Measurements from ENCODE around the gene SCRN3.
"Not testable (repeated sequence)": the region's sequence is repeated elsewhere in the genome, so short reads cannot be mapped to it uniquely, and the experiment has no call there.

SCRN3 gene

DNA sequence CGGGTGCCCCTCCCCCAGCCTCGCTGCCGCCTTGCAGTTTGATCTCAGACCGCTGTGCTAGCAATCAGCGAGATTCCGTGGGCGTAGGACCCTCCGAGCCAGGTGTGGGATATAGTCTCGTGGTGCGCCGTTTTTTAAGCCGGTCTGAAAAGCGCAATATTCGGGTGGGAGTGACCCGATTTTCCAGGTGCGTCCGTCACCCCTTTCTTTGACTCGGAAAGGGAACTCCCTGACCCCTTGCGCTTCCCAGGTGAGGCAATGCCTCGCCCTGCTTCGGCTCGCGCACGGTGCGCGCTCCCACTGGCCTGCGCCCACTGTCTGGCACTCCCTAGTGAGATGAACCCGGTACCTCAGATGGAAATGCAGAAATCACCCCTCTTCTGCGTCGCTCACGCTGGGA, 14.5 kb downstream of the SCRN3 start:
- DNase-seq = not testable (repeated sequence)

DNA sequence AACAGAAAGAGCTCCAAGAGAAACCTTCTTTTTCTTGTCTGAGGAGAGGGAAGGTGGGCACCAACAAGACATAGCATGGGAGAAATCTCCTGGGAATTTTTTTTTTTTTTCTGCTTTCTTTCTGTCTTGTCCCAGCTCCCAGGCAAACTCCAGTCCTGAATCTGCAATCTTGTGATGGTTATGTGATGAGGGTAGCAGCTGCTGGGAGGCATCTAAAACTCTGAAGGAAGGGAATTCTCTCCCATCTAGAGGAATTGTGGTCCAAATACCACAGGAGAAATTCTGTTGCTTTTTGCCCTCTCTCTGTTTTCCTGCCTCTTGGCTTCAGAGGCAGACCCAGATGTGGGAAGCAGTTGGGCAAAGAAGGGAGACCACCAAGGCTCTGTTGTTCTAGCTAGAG, 16.7 kb downstream of the SCRN3 start:
- no peak for DNase-seq

DNA sequence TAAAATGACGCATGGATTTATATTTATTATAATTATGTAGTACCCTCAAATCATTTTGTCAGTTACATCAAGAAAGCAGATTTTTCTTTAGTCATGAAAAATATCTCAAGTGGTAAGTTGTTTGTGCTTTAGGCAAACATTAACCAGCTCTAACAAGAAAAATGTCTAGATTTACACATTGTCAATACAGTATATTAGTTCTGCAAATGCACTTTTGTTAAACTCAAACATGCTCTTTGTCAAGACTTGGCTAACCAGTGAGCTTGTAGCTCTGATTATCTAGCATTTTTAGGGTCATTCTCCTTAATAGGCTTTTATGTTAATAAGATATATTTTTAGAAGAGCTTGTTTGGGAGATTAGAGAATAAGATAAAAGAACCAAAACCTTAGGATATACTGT, 32.7 kb downstream of the SCRN3 start:
- DNase-seq = no peak

DNA sequence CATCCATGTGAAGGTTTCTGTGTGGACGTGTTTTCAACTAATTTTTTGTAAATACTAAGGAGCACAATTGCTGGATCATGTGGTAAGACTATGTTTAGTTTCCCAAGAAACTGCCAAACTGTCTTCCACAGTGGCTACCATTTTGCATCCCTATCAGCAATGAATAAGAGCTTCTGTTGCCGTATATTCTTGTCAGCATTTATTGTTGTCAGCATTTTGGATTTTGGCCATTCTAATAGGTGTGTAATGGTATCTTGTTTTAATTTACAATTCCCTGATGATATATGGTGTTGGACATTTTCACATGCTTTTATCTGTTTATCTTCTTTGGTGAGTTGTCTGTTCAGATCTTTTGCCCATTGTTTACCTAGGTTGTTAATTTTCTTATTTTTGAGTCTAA, 34.5 kb downstream of the SCRN3 start:
- DNase-seq = no peak

DNA sequence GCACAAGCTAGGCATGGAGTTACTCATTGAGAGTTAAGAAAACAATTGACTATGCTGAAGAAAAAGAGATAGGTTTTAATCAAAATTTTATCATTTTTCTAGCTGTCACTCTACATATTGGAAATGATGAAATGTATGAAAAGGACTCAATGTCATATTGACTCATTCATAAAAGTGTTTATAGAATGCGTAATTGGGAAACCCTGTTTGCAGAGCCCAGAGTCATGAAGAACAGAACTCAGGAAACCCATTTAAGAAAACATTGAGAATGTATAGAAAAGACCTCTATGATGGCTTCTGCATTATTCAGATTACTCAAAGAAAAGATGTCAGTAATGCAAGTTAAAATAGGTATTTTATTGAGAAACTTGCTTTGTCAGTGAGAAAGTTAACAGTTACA, 36.4 kb downstream of the SCRN3 start:
- no peak for DNase-seq

DNA sequence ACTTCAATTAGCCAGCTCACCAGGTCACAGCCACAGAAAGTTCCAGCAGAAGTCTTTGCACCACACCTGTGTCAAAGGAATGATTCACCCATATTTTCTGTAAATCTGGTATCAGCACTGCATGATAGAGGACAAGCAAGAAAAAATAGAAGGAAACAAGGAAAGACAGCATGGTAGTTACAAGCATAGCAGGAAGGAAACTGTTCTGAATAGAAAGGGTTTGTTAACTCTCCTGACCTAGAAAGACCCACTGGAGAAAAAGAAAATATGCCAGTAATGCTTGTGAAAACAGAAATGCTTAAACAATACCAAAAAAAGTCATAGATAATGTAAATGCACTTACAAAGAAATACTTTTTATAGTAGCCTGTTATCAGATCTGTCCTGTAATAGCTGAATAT, 40.8 kb downstream of the SCRN3 start:
- DNase-seq = no peak

DNA sequence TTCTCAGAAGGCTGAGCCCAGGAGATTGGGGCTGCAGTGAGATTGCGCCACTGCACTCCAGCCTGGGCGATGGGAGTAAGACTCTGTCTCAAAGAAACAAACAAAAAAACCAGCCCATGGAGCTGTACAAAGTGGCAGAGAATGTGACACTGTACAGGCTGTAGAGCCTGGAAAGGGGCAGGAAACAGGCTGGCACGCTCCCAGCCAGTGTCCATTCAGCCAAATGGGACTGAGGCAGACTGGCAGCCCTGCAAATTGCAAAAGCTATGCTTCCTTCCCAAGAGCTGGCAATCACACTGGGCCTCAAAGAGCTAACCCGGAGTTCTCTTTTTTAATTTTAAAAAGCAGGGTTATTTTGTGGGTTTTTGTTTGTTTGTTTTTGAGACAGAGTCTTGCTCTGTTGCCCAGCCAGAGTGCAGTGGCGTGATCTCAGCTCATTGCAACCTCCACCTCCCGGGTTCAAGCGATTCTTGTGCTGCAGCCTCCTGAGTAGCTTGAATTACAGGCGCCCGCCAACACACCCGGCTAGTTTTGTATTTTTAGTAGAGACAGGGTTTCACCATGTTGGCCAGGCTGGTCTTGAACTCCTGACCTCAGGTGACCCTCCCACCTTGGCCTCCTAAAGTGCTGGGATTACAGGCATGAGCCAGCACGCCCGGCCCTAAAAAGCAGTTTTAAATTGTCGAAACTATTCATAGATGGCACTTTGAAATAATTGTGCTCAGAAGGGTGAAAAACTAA, 42.8 kb downstream of the SCRN3 start:
- DNase-seq = no peak

DNA sequence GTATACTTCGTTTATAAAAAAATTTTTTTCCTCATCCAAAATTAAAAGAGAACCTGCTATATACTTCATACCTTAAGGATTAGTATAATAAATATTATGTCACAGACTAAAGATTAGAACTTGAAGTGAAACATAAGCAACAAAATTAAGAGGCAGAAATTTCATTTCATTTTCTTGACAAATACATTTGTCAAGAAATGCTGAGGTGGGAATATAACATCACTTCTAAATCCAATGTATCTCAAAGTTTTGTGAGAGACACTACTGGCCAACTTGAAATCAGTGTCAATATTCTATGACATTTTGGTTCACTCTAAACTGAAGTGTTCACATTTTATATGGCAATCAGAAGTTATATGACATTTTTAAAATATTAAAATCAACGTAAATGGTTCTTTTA, 43.8 kb downstream of the SCRN3 start:
- DNase-seq = no peak

DNA sequence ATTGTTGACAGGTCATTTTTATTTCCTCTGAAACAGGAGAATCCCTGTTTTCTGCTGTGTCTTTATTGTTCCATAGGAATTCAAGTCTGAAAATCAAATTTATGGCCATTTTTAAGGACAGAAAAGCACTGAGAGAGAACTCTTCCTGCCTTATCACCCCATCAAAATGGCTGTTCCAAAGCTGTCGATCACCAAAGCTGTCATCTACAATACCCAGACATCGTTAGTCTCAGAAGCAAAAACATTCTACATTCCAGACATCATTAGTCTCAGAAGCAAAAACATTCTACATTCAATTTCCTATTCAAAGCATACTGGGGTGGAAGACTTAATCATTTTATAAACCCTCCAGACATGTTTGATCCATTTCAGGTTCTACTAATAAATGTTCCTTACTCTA, 44.4 kb downstream of the SCRN3 start:
- no peak for DNase-seq

DNA sequence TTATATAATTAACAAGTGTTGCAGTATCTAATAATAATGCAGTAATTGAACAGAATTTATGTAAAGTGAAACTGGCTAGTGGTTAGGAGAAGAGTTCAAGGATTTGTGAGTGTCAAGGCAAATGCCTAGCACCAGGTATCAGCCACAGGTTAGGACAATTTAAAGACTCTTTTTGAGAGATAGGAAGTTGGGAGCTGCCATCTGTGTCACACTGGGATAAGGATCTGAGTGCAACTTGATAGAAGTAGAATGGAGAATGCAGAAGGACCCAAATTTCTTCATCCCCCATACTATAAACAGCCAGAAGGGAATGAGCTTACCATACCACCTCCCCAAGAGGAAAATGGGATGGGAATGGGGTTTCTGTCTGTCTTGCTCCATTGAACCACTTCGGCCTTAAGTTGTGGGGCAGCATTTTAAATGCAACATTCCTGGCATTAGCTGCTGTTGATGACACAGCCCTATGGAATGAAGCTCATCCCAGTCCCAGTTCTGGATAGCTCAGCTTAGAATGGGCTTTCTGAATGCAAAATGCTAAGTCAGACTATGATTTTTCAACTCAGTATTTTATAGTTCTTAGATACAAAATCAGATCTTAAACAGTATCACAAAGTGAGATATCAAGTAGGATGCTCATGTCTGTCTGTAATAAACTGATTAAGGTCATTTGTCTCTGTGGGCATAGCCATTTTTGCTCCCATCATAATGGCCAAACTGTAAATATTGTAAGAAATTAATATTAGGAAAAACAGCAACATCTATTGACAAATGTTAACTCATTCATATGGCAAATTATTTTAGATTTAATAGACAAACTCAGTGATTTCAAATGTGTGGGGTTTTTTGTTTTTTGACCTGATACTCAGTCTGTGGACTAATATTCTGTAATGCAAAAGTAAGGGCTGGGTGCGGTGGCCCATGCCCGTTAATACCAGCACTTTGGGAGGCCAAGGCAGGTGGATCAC, 47.3 kb downstream of the SCRN3 start:
- no peak for DNase-seq

DNA sequence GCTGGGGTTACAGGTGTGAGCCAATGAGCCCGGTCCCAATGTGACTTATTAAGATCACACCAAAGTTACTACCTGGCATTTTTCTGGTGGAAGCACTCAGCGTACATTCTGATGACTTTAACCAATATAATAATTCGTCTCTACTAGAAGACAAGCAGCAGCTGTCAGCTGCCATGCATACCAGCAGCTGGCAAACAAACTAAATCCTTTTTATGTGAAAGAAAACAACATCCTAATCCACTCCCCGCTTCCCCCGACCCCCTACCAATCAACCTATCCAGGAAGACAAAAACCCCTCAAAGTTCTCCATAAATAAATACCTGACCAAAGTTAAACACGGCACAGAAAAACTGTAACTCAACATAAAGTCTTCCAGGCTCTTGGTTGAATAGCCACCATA, 49.2 kb downstream of the SCRN3 start:
- DNase-seq = peak in 1 of 2 experiments; percentile 24

DNA sequence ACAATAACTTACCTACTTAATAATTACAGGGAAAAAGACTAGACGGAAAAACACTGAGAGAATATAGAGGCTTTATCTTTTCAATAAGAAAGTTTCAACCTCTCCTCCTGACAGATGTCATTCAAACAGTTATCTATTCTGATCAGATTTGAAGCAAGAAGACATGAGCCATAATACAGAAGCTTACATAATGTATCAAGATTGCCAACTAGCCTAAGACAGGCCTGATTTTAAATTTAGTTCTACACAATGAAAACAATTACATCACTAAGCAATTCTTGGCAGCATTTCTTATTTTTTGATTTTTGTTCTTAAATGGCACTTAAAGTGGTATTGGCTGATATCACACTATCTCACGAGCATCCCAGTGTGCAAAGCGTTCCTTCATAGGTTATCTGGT, 49.7 kb downstream of the SCRN3 start:
- DNase-seq = no peak

DNA sequence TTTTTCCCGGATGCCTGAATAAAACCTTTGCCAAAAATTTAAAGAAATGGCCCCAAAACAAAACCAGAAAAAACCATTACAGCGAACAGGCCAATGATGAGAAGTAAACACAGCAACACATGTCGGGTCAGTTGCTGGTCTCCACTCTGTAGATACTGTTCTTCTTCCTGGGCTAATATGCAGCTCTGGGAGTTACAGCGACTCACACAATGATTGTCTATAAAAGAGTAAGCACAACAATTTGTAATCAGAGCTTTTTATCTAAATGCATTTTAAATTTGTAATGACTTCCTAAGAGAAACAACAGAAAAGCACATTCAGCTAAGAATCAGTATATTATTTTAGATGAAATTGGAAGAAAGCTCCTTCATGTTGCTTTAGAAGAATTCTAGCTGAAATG, 51.0 kb downstream of the SCRN3 start:
- DNase-seq = no peak

DNA sequence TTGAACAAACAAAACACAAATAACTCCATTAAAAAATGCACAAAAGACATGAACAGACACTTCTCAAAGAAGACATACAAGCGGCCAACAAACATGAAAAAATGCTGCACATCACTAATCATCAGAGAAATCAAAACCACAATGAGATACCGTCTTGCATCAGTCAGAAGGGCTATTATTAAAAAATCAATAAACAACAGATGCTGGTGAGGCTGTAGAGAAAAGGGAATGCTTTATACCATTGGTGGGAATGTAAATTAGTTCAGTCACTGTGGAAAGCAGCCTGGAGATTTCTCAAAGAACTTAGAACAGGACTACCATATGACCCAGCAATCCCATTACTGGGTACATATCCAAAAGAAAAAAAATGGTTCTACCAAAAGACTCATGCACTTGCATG, 53.5 kb downstream of the SCRN3 start:
- DNase-seq = peak in 1 of 2 experiments; percentile 2

DNA sequence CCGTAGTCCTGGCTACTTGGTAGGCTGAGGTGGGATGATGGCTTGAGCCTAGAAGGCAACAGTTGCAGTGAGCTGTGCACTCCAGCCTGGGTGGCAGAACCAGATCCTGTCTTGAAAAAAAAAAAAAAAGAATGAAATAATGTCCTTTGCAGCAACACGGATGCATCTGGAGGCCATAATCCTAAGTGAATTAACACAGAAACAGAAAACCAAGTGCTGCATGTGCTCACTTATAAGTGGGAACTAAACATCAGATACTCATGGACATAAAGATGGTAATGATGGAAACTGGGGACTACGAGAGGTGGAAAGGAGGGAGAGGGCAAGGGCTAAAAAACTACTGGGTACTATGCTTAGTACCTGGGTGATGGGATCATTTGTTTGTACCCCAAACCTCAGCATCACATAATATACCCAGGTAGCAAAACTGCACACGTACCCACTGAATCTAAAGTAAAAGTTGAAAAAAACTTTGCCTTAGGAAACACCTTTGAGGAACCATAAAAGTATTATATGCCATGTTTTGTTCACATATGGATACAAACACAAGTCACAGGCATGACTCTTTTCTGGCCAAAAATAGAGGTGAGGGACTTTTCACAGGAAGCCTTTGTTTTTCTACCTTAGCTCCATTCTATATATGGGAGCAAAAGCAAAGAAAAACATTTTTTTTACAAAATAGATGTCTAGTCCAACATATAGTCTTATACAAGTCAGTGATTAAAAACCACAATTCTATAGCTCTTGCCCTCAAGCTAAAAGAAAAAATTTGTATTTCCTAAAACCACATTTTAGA, 54.7 kb downstream of the SCRN3 start:
- no peak for DNase-seq

DNA sequence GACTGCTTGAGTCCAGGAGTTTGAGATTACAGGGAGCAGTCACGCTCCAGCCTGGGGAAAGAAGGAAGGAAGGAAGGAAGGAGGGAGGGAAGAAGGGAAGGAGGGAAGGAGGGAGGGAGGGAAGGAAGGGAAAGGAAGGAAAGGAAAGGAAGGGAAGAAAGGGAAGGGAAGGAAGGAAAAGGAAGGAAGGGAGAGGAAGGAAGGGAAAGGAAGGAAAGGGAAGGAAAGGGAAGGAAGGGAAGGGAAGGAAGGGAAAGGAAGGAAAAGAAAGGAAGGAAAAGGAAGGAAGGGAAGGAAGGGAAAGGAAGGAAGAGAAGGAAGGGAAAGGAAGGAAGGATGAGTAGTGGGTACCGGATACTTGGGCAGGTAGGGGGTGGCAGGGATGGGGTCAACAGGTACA, 59.0 kb downstream of the SCRN3 start:
- DNase-seq = no peak

DNA sequence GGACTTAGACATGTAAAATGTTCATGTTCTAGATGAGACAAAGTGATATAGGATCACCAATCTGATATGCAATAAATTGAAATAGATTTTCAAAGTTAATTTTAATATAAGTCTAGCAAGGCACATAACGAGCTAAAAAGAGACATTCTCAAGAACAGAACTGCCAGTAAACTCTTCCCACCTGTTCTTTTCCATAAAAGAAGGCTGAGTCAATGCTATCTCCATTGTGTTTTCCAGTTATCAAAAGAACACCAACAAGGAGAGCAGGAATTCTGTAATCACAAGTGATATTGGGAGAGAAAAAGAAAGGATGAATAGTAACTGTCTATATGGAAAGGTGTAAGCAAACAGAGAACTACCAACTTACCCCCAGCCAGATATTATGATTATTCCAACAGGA, 65.7 kb downstream of the SCRN3 start:
- no peak for DNase-seq

DNA sequence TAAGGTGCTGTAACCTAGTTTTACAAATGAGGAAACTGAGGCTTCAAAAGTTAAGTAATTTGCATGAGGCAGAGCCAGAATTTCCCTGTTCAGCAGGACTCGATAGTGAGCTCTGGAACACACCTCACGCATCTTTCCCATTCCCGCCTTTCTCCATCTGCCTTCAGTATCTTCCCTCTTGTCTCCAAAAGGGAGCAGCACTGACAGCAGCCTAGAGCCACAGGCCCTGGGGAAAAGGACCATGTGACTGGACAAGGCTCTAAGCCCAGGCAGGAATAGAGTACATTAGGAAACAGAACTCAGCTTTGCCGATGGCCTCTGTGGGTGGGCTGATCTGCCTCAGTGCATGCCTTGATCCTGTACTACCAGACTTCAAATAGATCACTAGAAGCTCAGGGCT, 69.8 kb downstream of the SCRN3 start:
- DNase-seq = peak in 1 of 2 experiments; percentile 54

DNA sequence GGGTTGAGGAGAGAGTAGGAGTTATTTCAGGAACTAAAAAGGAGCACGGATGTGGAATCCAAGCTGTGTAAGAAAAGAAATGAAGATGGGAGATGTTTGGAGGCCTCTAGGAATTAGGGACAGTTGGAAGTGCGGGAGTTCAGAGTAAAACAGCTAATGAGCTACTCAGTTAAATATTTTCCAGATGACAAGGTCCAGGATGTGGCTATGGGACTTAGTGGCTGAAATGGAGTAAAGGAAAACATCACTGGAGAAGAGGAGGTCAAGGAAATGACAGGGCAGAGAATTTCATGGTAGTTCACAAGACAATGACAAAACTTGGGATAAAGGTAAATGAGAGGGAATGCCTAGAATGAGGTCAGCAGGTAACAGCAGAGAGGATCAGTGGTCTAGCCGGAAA, 78.3 kb downstream of the SCRN3 start:
- no peak for DNase-seq

DNA sequence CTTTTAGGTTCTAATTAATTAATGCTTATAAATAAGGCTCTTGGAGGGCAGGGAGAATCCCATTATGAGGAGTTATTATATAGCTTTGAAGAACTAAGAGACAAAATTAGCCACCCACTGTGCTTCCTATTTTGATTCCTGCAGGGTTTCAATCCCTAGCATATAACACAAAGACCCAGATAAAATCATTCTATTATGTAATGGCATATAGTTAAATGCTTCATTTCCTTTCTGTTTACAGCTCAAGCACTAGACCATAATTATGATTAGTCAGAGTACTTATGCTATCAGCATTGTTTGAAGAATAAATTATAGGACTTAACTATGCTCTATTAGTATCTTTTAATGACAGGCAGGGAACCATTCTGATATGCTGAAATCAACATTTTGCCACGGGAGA, 82.2 kb downstream of the SCRN3 start:
- DNase-seq = no peak

Measured in NCI-H524 (cell line).